ENCODE data around the gene RBPJ. TPM values are rescaled to one million over a fixed set of nuclear protein-coding genes. Genes with fewer than 3 reads are reported as not detected.

Gene RBPJ
- total RNA-seq, 1 donor from 2014 or later: 83.5 TPM

- H3K27ac Mint-ChIP-seq: no peak overlapping the region
- no peak overlapping the region for H3K4me3 Mint-ChIP-seq
- H3K36me3 Mint-ChIP-seq: no peaks in the 10 kb centered on the region
- no peak for DNase-seq (ENCODE audit: low spot score in 2 of 2, unreplicated experiment in 2 of 2)
- H3K4me1 Mint-ChIP-seq: no peaks in the 10 kb centered on the region
- H3K27me3 Mint-ChIP-seq (ENCODE audit: low read depth): no peaks in the 10 kb centered on the region
- no peak for TF ChIP-seq CTCF (IDR thresholded peaks at IDR 0.05; ENCODE audit: unreplicated experiment)
- H3K9me3 Mint-ChIP-seq: no peaks in the 10 kb centered on the region
Measured at GRCh38 chr4:26279446-26279845, 41.4 kb upstream of the RBPJ start.

GRCh38 chr4:26281881-26282280, 38.9 kb upstream of the RBPJ start:
- H3K9me3 Mint-ChIP-seq: no peaks in the 10 kb centered on the region
- H3K27me3 Mint-ChIP-seq (ENCODE audit: low read depth): no peaks in the 10 kb centered on the region
- H3K36me3 Mint-ChIP-seq: no peaks in the 10 kb centered on the region
- no peak overlapping the region for H3K27ac Mint-ChIP-seq
- DNase-seq (ENCODE audit: low spot score in 2 of 2, unreplicated experiment in 2 of 2): no peak
- H3K4me1 Mint-ChIP-seq: no peaks in the 10 kb centered on the region
- no peak for TF ChIP-seq CTCF (IDR thresholded peaks at IDR 0.05; ENCODE audit: unreplicated experiment)
- no peak overlapping the region for H3K4me3 Mint-ChIP-seq

- no peak overlapping the region for H3K4me3 Mint-ChIP-seq
- TF ChIP-seq CTCF (IDR thresholded peaks at IDR 0.05; ENCODE audit: unreplicated experiment): no peak
- no peaks in the 10 kb centered on the region for H3K4me1 Mint-ChIP-seq
Measured at GRCh38 chr4:26284536-26284935, 36.3 kb upstream of the RBPJ start.

GRCh38 chr4:26285272-26285671, 35.5 kb upstream of the RBPJ start:
- Mint-ChIP-seq H3K4me3 (no peak overlapping the region), H3K36me3 (no peaks in the 10 kb centered on the region), H3K4me1 (no peaks in the 10 kb centered on the region), H3K9me3 (no peaks in the 10 kb centered on the region), H3K27ac (no peak overlapping the region), H3K27me3 (ENCODE audit: low read depth) (no peaks in the 10 kb centered on the region)
- no peak for TF ChIP-seq CTCF (IDR thresholded peaks at IDR 0.05; ENCODE audit: unreplicated experiment)
- DNase-seq (ENCODE audit: low spot score in 2 of 2, unreplicated experiment in 2 of 2): no peak

More at GRCh38 chr4:26284536-26284935, 36.3 kb upstream of the RBPJ start:
- Mint-ChIP-seq H3K36me3 (no peaks in the 10 kb centered on the region), H3K27me3 (ENCODE audit: low read depth) (no peaks in the 10 kb centered on the region), H3K9me3 (no peaks in the 10 kb centered on the region), H3K27ac (no peak overlapping the region)
- DNase-seq (ENCODE audit: low spot score in 2 of 2, unreplicated experiment in 2 of 2): no peak

- Mint-ChIP-seq H3K4me1 (no peaks in the 10 kb centered on the region), H3K27me3 (ENCODE audit: low read depth) (no peaks in the 10 kb centered on the region), H3K9me3 (no peaks in the 10 kb centered on the region), H3K36me3 (no peaks in the 10 kb centered on the region), H3K27ac (no peak overlapping the region), H3K4me3 (no peak overlapping the region)
- TF ChIP-seq CTCF (IDR thresholded peaks at IDR 0.05; ENCODE audit: unreplicated experiment): no peak
- no peak for DNase-seq (ENCODE audit: low spot score in 2 of 2, unreplicated experiment in 2 of 2)
Measured at GRCh38 chr4:26287756-26288155, 33.1 kb upstream of the RBPJ start.

GRCh38 chr4:26288355-26288909, 32.4 kb upstream of the RBPJ start:
- no peaks in the 10 kb centered on the region for H3K4me1 Mint-ChIP-seq
- H3K9me3 Mint-ChIP-seq: no peaks in the 10 kb centered on the region
- no peaks in the 10 kb centered on the region for H3K27me3 Mint-ChIP-seq (ENCODE audit: low read depth)
- no peak overlapping the region for H3K4me3 Mint-ChIP-seq
- DNase-seq (ENCODE audit: low spot score in 2 of 2, unreplicated experiment in 2 of 2): no peak
- no peaks in the 10 kb centered on the region for H3K36me3 Mint-ChIP-seq
- TF ChIP-seq CTCF (IDR thresholded peaks at IDR 0.05; ENCODE audit: unreplicated experiment): no peak
- H3K27ac Mint-ChIP-seq: no peak overlapping the region

All from mesothelial cell of epicardium (in vitro differentiated cells).